NCI-H146 treated with DMSO at 0.1 percent for 48 hours (cell line): ENCODE data around the gene DEAF1.
"Not testable (repeated sequence)": the region's sequence is repeated elsewhere in the genome, so short reads cannot be mapped to it uniquely, and the experiment has no call there.

Experiments used
- DNase-seq: peaks from one replicate; lab custom pipeline; 2025; ENCODE audit not compliant: unreplicated experiment; lab: John Stamatoyannopoulos, UW

The DEAF1 gene

DNA sequence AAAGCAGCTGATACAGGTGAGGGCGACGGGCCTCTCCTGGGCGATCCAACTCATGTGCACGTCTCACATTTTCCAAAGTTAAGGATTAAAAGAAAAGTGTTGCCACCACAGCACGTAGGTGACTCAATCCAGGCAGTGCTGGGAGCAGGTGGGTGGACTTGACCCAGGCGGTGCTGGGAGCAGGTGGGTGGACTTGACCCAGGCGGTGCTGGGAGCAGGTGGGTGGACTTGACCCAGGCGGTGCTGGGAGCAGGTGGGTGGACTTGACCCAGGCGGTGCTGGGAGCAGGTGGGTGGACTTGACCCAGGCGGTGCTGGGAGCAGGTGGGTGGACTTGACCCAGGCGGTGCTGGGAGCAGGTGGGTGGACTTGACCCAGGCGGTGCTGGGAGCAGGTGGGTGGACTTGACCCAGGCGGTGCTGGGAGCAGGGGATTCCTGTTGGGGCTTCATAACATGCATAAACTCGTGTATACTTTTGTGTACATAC lies 47.3 kb downstream of the DEAF1 start:
- DNase-seq = not testable (repeated sequence)

GRCh38 chr11:646214-646613 lies 48.8 kb downstream of the DEAF1 start:
- DNase-seq = no peak

- no peak for DNase-seq
Observed at GRCh38 chr11:645536-645935, 49.5 kb downstream of the DEAF1 start.

GRCh38 chr11:643849-644738 lies 50.9 kb downstream of the DEAF1 start:
- DNase-seq = no peak

DNA sequence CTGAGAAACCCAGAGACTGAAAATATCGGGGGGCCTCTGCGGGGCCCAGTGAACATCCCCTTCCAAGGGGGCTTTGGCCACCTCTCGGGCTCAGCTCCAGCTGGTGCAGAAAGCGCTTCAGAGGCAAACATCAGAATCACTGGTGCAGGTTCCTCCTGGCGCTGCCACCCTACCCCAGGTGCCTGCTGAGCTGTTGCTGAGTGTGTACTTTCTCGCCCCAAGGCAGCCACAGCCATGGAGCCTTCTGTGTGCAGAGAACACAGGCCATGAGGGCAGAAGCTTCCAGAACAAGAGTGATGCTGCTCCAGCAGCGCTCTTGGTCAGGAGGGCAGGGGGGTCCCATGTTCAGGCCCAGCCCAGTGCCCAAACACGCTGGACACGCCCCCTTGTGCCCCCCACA lies 51.7 kb downstream of the DEAF1 start:
- no peak for DNase-seq

DNA sequence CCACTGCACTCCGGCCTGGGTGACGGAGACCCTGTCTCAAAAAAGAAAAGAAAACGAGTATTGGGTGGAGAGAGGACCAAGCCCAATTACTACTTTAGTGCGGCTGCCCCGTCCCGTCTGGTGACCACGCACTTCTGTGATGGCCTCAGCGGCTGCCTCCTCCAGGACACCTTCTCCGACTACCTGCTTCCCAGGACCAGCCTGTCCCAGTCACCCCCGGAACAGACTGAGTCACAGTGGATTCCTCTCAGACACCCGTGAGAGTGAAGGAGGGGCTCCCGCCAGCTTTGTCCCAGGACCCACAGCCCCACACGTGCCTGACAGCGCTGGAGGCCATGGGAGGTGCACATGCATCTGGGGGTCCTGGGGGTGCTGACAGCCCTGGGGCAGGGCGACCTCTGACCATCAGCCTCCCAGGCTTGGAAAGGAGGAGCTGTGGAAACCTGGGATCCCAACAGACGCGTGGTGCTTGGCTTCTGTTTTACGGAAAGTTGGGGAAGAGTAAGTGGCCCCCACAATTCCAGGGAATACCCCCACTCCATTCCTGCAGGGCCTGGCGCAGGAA lies 53.1 kb downstream of the DEAF1 start:
- DNase-seq = no peak

- DNase-seq = no peak
Observed at GRCh38 chr11:640021-640706, 54.9 kb downstream of the DEAF1 start.

GRCh38 chr11:639332-639955 lies 55.6 kb downstream of the DEAF1 start:
- DNase-seq = no peak

DNA sequence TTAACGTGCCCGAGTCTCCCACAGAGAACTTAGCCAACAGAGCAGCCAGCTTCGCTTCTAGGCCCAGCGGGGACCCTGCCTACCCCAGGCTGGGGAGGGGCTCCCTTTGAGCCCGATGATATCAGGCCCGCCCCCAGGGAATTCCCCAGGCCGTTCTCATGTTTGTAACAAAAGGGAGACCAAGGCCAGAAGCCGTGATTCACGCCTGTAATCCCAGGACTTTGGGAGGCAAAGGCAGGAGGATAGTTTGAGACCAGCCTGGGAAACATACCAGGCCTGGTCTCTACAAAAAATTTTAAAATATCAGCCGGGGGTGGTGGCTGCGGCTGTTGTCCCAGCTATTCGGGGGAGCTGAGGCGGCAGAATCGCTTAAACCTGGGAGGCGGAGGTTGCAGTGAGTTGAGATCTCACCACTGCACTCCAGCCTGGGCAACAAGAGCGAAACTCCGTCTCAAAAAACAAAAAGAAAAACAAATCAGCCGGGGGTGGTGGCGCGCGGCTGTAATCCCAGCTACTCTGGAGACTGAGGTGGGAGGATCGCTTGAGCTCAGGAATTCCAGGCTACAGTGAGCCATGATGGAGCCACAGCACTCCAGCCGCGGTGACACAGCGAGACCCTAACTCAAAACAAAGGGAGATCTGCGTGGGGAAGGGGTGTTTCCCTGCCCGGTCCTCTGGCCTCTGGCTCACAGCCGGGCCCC lies 56.2 kb downstream of the DEAF1 start:
- DNase-seq = no peak

DNA sequence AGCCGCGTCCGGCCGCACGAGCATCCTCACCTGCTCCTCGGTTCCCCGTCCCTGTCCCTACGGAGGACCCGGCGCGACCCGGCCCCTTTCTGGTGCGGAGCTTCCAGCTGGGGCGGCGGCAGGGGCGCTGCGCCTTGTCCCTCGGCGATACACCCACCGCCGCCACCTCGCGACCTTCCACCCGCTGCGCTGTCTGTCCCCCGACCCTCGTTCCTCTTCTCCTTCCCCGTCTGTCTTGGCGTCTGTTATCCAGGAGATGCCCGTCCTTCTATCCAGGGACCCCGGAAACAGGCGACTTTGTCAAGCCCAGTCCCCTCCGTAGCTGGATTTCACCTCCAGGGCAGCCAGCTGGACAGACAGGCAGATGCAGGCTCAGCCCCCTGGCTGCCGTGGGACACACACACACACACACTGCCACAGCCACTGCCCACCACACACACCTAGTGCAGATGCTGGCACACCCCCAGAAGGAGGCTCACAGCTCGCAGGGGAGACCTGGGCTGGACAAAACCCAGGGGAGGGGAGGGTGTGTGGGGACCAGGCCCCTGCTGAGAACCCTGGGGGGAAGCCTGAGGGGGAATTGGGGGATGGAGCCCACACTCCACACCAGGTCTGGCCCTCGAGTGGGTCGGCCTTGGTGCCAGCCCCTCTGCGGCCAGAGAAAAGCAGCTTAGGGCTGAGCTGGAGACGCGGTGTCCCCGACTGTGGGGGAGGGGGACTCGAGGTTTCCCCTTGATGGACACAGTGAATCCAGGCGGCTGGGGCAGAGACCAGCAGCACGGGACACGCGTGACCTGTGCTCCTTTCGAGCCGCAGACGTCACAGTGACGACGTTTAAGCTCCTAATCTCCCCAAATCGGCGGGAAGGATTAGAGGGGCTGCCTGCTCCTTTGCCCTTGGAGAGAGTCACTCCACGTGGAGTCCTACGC lies 57.2 kb downstream of the DEAF1 start:
- no peak for DNase-seq

- no peak for DNase-seq
Observed at GRCh38 chr11:637333-637592, 57.8 kb downstream of the DEAF1 start.

- DNase-seq = no peak
Observed at GRCh38 chr11:636511-637332, 58.3 kb downstream of the DEAF1 start, which contains the start of gene DRD4. DRD4 (plus strand) TSS chr11:637269; CDS start chr11:637305, 36 bp downstream.

DNA sequence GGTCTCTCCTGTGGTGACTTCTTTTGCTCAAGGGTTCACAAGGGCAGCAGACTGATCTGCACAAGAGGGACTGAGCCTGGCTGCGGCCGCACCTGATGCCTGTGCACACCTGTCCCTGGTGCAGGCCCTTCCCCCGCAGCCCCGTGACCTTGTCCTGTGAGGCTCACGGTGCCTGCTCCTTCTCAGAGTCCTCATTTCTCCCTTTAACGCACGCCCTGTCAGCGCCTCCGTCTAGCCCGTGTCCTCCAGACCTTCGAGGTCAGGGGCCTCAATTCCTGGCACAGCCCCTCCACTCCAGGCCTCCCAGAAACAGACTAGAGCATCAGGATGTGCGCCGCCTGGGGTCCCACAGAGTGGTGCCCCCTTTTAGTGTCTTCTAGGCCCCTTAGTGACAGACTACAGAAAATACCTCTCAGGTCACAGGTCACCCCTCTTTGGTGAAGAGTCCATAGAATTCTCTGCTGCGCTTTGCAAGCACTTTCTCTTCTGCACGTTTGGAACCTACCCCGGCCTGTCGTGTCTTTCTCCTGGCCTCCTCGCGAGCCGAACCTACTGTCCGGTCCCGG lies 59.0 kb downstream of the DEAF1 start:
- no peak for DNase-seq

DNA sequence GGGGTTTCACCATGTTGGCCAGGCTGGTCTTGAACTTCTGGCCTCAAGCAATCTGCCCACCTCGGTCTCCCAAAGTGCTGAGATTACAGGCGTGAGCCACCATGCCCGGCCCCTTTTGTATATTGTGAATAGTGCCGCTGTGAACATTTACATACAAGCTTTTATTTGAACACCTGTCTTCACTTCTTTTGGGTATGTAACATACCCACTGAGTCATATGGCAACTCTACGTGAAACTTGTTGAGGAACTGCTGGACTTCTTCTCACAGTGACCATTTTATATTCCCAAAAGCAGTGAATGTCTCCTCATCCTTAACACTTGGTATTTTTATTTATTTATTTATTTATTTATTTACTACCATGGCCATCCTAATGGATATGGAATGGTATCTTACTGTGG lies 64.2 kb downstream of the DEAF1 start:
- DNase-seq = no peak

- no peak for DNase-seq
Observed at GRCh38 chr11:629237-629583, 65.8 kb downstream of the DEAF1 start.

- no peak for DNase-seq
Observed at GRCh38 chr11:628056-628455, 67.0 kb downstream of the DEAF1 start.

DNA sequence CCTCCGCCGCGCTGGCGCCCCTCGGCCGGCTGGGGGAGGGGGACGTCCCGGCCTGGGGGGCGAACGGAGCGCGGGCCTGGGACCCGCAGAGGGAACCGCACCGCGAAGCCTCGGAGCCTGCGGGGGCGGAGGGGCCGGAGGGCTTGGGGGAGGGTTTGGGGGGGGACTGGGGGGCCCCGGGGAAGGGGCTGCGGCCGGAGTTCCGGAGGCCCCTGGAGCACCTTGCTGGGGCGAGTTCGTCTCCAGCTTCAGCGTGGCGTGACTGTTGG lies 67.8 kb downstream of the DEAF1 start:
- DNase-seq = no peak

- DNase-seq = no peak
Observed at GRCh38 chr11:626475-627307, 68.3 kb downstream of the DEAF1 start, which contains the start of gene SCT. SCT (minus strand) TSS chr11:627181; CDS start chr11:627143, 38 bp downstream.
